GM12892 (cell line): ENCODE results near the gene KIF2C.

Source experiments
- DNase-seq: peaks from one replicate; pipeline ENCODE4 v3.0.0; 2011; ENCODE audit not compliant: insufficient read length
- FAIRE-seq: peaks from 2 replicates; lab custom pipeline; 2011; peaks lifted over from hg19 to GRCh38; lab: Jason Lieb, UNC
- POLR2A ChIP-seq: IDR thresholded peaks from 2 replicates; pipeline ENCODE4 v1.6.1; 2011; ENCODE audit warnings: low read depth, low read length, control low read depth
- POLR2AphosphoS5 ChIP-seq: IDR thresholded peaks from 2 replicates; pipeline ENCODE4 v1.6.1; 2011; ENCODE audit warnings: low read depth, low read length, control low read depth
- TAF1 ChIP-seq: IDR thresholded peaks from 2 replicates; pipeline ENCODE4 v1.6.1; 2011; ENCODE audit warnings: low read depth, mild to moderate bottlenecking, control low read depth, low read length, borderline replicate concordance

Gene KIF2C

GRCh38 chr1:44778705-44779576 is 39.3 kb downstream of the KIF2C start:
- DNase-seq (no peak), FAIRE-seq (no peak)
- TF ChIP-seq POLR2A, result no peak; the same call in none of the 2 replicates
- no peak for TF ChIP-seq TAF1
- no peak for TF ChIP-seq POLR2AphosphoS5

GRCh38 chr1:44780583-44781121 is 41.0 kb downstream of the KIF2C start:
- DNase-seq (no peak), FAIRE-seq (no peak)
- peak; percentile 48; the same call in 1 of the 2 replicates for TF ChIP-seq POLR2AphosphoS5
- TF ChIP-seq TAF1, result no peak
- TF ChIP-seq POLR2A, result peak; percentile 58; the same call in 1 of the 2 replicates

DNA sequence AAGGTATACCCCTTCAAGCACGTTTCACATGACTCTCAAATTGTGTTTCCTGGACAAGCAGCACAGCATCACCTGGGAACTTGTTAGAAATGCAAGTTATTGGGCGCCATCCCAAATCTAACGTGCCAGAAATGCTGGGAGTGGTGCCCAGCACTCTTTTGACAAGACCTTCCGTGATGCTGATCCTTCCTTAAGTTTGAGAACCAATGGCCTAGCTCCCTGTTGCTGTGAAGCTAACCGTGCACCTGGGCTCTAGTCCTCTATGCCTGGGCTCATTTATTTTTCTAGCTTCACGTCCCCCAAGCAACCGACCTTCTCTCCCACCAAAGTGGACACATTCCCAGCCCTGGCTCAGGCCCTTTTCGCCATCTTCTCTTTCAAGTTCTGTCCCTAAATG is 44.1 kb downstream of the KIF2C start:
- TF ChIP-seq POLR2A (no peak), TAF1 (no peak), POLR2AphosphoS5 (no peak)
- no peak for DNase-seq
- FAIRE-seq, result no peak

DNA sequence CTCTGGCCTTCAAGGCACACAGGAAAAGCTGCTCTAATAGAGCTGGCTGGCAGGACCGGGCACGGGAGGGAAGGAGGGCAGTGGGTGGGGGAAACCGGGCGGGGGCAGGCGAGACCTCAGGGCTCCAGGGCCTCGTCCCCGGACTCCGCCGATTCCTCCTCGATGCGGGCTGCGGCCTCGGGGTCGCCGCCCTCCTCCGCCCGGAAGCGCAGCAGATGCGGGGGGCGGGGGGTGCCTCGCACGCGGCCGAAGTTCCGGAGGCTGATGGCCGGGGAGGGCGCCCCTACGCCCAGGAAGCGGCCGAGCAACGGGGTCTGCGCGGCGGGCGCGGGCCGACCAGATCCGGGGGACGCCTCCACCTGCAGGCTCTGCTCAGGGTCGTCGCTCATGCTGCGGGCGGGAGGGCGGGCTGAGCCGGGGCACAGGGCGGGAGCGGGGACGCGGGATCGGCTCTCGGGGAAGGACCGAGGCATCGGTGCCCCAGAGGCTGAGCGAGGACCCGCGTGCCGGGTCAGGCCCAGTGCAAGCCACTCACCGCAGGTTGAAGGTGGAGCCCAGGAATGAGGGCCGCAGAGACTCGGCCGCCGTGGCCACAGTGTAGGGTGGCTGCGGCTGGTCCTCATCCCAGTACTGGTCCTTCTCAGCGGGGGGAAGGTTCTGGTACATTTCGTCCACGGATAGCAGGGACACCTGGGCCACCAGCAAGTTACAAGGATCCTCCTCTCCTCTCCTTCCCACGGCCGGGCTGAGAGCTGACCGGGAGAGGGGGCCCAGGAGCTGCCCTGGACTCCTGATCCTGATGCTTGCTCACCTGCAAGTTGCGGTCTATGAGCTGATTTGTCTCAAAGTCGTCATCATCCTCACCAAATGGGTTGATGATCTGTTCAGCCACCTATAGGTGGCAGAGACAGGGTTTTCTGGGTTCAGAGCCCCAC is 44.7 kb downstream of the KIF2C start:
- FAIRE-seq, result no peak
- DNase-seq, result no peak
- TF ChIP-seq POLR2AphosphoS5 (no peak; the same call in none of the 2 replicates), TAF1 (peak; percentile 43; the same call in 1 of the 2 replicates), POLR2A (peak; percentile 52; the same call in 1 of the 2 replicates)

- DNase-seq, result no peak
- TF ChIP-seq POLR2A (no peak), POLR2AphosphoS5 (no peak), TAF1 (no peak)
- no peak for FAIRE-seq
Observed at GRCh38 chr1:44785029-44785380, 45.4 kb downstream of the KIF2C start.

DNA sequence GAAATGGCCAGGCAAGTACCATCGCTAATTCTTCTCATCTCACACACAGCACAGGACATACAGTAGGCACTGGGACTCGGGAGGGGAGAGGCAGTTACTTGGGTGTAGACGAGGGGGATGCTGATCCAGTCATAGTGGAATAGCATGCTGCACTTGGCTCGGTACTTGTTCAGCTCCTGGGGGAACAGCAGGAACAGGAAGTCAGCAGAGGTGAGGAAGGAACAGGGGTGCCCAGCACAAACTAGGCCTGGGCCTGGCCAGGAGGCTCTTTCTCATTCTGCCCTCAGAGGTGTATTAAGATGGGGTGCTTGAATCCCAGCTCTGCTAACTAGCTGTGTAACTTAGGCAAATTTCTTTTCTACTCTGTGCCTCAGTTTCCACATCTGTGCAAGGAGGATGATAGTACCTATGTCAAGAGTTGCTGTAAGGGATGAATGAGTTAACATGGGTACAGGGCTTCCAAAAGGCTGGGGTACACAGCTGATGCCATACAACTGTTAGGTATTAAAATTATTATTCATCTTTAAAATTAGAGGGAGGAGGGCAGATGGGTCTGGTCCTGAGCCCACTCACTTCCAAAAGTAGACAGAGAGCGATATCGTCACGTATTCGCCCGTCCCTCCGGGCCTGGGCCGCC is 46.0 kb downstream of the KIF2C start:
- FAIRE-seq, result no peak
- TF ChIP-seq POLR2A (no peak), TAF1 (no peak), POLR2AphosphoS5 (no peak)
- DNase-seq, result no peak

- peak; percentile 90 for FAIRE-seq
- DNase-seq, result peak; percentile 79
- TF ChIP-seq TAF1, result 0 out of 2 replicates have a peak, but pooled peaks have one; percentile 15
- no peak for TF ChIP-seq POLR2AphosphoS5
- TF ChIP-seq POLR2A, result no peak
Observed at GRCh38 chr1:44786138-44786840, 46.7 kb downstream of the KIF2C start.

DNA sequence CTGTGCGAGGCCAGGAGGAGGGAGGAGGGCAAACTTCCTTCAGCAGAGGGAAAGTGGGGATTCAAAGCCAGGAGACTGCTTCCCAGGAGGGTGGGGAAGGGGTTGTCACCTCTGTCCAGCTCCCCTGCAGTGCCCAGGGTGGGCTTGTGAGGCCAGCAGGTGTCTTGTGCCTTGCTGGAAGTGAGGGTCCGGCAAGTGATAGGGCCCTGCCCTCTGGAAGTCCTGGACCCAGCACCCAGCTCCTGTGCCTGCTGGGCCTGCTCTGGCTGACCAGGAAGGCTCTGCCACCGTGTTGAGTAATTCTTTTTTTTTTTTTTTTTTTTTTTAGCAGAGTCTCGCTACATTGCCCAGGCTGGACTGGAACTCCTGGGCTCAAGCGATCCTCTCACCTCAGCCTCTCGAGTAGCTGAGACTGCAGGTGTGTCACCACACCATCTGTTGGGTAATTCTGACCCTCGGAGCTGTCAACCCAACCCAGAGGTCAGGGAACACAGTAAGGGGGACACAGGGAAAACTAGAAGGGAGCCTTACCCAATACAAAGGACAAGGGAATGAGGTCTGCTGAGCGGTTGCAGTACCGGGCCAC is 47.3 kb downstream of the KIF2C start:
- DNase-seq, result no peak
- TF ChIP-seq TAF1, result no peak
- no peak for TF ChIP-seq POLR2AphosphoS5
- FAIRE-seq, result no peak

- FAIRE-seq, result no peak
- no peak for DNase-seq
- no peak for TF ChIP-seq POLR2AphosphoS5
- no peak for TF ChIP-seq TAF1
- TF ChIP-seq POLR2A, result no peak
Observed at GRCh38 chr1:44787506-44787905, 47.9 kb downstream of the KIF2C start.

DNA sequence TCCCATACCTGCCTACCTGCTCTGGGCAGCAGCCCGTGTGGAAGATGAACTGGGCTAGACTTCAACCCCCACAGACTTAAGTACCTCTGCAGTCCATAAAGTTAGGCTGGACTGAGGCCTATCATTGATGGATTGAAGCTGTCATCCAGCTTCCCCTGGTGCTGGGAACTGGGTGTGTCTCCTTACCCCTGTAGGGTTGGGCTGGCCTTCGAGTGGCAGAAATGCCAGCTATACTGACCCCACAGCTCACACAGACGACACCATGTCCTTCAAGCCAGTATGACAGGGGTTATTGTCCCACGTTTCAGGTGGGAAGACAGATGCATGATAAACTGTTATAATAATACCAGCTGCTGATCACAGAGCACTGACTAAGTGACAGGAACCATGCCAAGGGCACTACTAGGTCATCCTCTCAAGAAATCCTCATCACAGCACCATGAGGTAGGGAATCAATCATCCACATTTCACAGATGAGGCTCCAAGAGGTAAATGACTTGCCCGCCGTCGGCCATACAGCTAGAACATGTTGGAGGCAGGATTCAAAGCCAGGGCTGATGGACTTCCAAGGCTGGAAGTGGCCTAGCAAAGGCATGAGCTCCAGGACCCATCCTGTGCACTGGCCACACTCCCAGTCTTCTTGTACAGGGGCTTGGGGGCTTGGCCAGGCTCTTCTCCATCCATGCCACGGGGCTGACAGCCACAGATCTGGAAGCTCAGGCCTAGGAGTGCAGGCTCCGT is 48.7 kb downstream of the KIF2C start, which contains the start of gene BEST4:
BEST4 (minus strand) TSS at position 51 of the 741 bp plus-strand sequence. CDS start 465 bp downstream, outside the sequence.
- no peak for FAIRE-seq
- TF ChIP-seq TAF1 (no peak), POLR2AphosphoS5 (no peak), POLR2A (no peak)

More for the DNA sequence above, 48.7 kb downstream of the KIF2C start, which contains the start of gene BEST4:
- DNase-seq, result no peak
